IMR-90 (cell line): ENCODE results near the gene MLYCD. TPM values are rescaled to one million over a fixed set of nuclear protein-coding genes. Genes with fewer than 3 reads are reported as not detected.

Experiments
- ATAC-seq: fragments of 200-7000 bp; cut with Tn5 transposase; 2 replicates; pipeline ENCODE4 v1.9.1; 2020; ENCODE audit warnings: low read depth, mild to moderate bottlenecking, moderate library complexity
- BruUV-seq: library from RNA; stranded (reverse); fragments of 400-500 nt; replicated peaks from 2 replicates; lab custom pipeline; 2021; lab: Mats Ljungman, UMichigan
- CTCF ChIA-PET: fragments of 300-600 bp; formaldehyde crosslinking; extraction: SDS; loops from one replicate; lab custom pipeline; 2021; ENCODE audit warnings: antibody characterized with exemption; lab: Yijun Ruan, JAX
- POLR2A ChIA-PET: fragments of 300-600 bp; sonication (Branson Sonifier 250); formaldehyde crosslinking; loops from one replicate; lab custom pipeline; 2022; ENCODE audit warnings: antibody characterized with exemption; ENCODE audit not compliant: unreplicated experiment; lab: Charles Lee
- DNase-seq: peaks from one replicate; pipeline ENCODE4 v3.0.0; 2013
- H2AFZ ChIP-seq: replicated peaks from 2 replicates; pipeline ENCODE3; 2013; ENCODE audit warnings: low read length, mild to moderate bottlenecking; ENCODE audit not compliant: poor library complexity
- H2AK5ac ChIP-seq: 2 replicates; pipeline ENCODE4 v1.6.1; 2013; ENCODE audit warnings: low read depth, low read length, inconsistent platforms
- H2AK9ac ChIP-seq: replicated peaks from 2 replicates; pipeline ENCODE3; 2013; ENCODE audit warnings: mild to moderate bottlenecking, low read depth, low read length, moderate library complexity; ENCODE audit not compliant: poor library complexity
- H2BK120ac ChIP-seq: 2 replicates; pipeline ENCODE4 v1.6.1; 2013; ENCODE audit warnings: low read depth, low read length, inconsistent platforms
- H2BK15ac ChIP-seq: 3 replicates; pipeline ENCODE4 v1.6.1; 2013; ENCODE audit warnings: low read depth, low read length, inconsistent platforms
- H2BK20ac ChIP-seq: 2 replicates; pipeline ENCODE4 v1.6.1; 2013; ENCODE audit warnings: low read depth, mild to moderate bottlenecking, inconsistent platforms, low read length, moderate library complexity
- H2BK5ac ChIP-seq: 2 replicates; pipeline ENCODE4 v1.6.1; 2013; ENCODE audit warnings: mild to moderate bottlenecking, low read depth, low read length, inconsistent platforms; ENCODE audit not compliant: poor library complexity, severe bottlenecking
- H3K14ac ChIP-seq: replicated peaks from 2 replicates; pipeline ENCODE4 v1.6.1; 2013; ENCODE audit warnings: low read depth, low read length, inconsistent platforms
- H3K18ac ChIP-seq: 2 replicates; pipeline ENCODE4 v1.6.1; 2013; ENCODE audit warnings: low read depth, low read length, control low read depth
- H3K23ac ChIP-seq: 2 replicates; pipeline ENCODE4 v1.6.1; 2013; ENCODE audit warnings: low read depth, low read length, inconsistent platforms
- H3K27ac ChIP-seq: 2 replicates; pipeline ENCODE4 v1.5.1; 2013; ENCODE audit warnings: mild to moderate bottlenecking, control low read depth, low read length; ENCODE audit not compliant: insufficient read depth
- H3K27me3 ChIP-seq: 2 replicates; pipeline ENCODE4 v1.6.1; 2013; ENCODE audit warnings: low read length; ENCODE audit not compliant: control insufficient read depth, insufficient read depth
- H3K36me3 ChIP-seq: 2 replicates; pipeline ENCODE4 v1.6.1; 2013; ENCODE audit warnings: low read length, mixed read lengths; ENCODE audit not compliant: control insufficient read depth, insufficient read depth
- H3K4ac ChIP-seq: 2 replicates; pipeline ENCODE4 v1.6.1; 2013; ENCODE audit warnings: low read depth, low read length, inconsistent platforms
- H3K4me1 ChIP-seq: 2 replicates; pipeline ENCODE4 v1.6.1; 2013; ENCODE audit warnings: low read length, mixed read lengths; ENCODE audit not compliant: control insufficient read depth, insufficient read depth
- H3K4me2 ChIP-seq: 2 replicates; pipeline ENCODE4 v1.6.1; 2013; ENCODE audit warnings: low read depth, mild to moderate bottlenecking, control low read depth, low read length, moderate library complexity
- H3K4me3 ChIP-seq: 2 replicates; pipeline ENCODE4 v1.5.1; 2013; ENCODE audit warnings: low read depth, mild to moderate bottlenecking, control low read depth, low read length, moderate library complexity; ENCODE audit not compliant: insufficient read depth
- H3K56ac ChIP-seq: 2 replicates; pipeline ENCODE4 v1.6.1; 2013; ENCODE audit warnings: low read length, inconsistent platforms; ENCODE audit not compliant: insufficient read depth; ENCODE audit errors: extremely low read depth
- H3K79me1 ChIP-seq, 2 experiments: 2 replicates each; pipeline ENCODE4 v1.6.1; 2013; ENCODE audit warnings: low read length in 2 of 2, inconsistent platforms in 1 of 2, low read depth in 1 of 2
- H3K9ac ChIP-seq: 2 replicates; pipeline ENCODE4 v1.6.1; 2013; ENCODE audit warnings: low read depth, low read length, control low read depth
- H3K9me1 ChIP-seq: 2 replicates; pipeline ENCODE4 v1.6.1; 2013; ENCODE audit warnings: low read length, inconsistent platforms; ENCODE audit not compliant: insufficient read depth
- H3K9me3 ChIP-seq: 2 replicates; pipeline ENCODE4 v1.6.1; 2013; ENCODE audit warnings: low read length; ENCODE audit not compliant: control insufficient read depth, insufficient read depth
- H4K20me1 ChIP-seq: 2 replicates; pipeline ENCODE4 v1.6.1; 2013; ENCODE audit warnings: low read length, inconsistent platforms; ENCODE audit not compliant: insufficient read depth
- H4K5ac ChIP-seq: 2 replicates; pipeline ENCODE4 v1.6.1; 2013; ENCODE audit warnings: mild to moderate bottlenecking, low read depth, low read length, control low read depth
- H4K8ac ChIP-seq, 2 experiments: 2 replicates each; pipeline ENCODE4 v1.6.1; 2013; ENCODE audit warnings: low read depth in 2 of 2, low read length in 2 of 2, control low read depth in 1 of 2, inconsistent platforms in 1 of 2
- H4K91ac ChIP-seq: 2 replicates; pipeline ENCODE4 v1.6.1; 2013; ENCODE audit warnings: low read depth, low read length, inconsistent platforms; ENCODE audit not compliant: insufficient read depth
- BHLHE40 ChIP-seq: fragments of 150-350 bp; IDR thresholded peaks from 2 replicates; pipeline ENCODE4 v1.6.1; 2016; ENCODE audit warnings: mild to moderate bottlenecking, low read depth, low read length
- CEBPB ChIP-seq: IDR thresholded peaks from 2 replicates; pipeline ENCODE4 v1.6.1; 2012; ENCODE audit warnings: low read depth, low read length, improper control_type of control experiment
- CHD1 ChIP-seq: IDR thresholded peaks from 2 replicates; pipeline ENCODE4 v1.6.1; 2012; ENCODE audit warnings: low read depth, low read length, improper control_type of control experiment
- CTCF ChIP-seq: conservative IDR thresholded peaks from 2 replicates; pipeline ENCODE4 v1.5.1; 2012; ENCODE audit warnings: mild to moderate bottlenecking, low read depth, low read length, improper control_type of control experiment
- ELK1 ChIP-seq: fragments of 150-350 bp; IDR thresholded peaks from 2 replicates; pipeline ENCODE4 v1.6.1; 2016; ENCODE audit warnings: low read depth, mild to moderate bottlenecking, low read length, moderate library complexity, borderline replicate concordance
- FOS ChIP-seq: fragments of 150-350 bp; IDR thresholded peaks from 2 replicates; pipeline ENCODE4 v1.6.1; 2016; ENCODE audit warnings: low read depth, low read length
- MAFK ChIP-seq: IDR thresholded peaks from 2 replicates; pipeline ENCODE4 v1.6.1; 2012; ENCODE audit warnings: low read depth, low read length, improper control_type of control experiment
- MAZ ChIP-seq: IDR thresholded peaks from 2 replicates; pipeline ENCODE4 v1.6.1; 2012; ENCODE audit warnings: low read depth, mild to moderate bottlenecking, low read length, improper control_type of control experiment, moderate library complexity, borderline replicate concordance
- MXI1 ChIP-seq: IDR thresholded peaks from 2 replicates; pipeline ENCODE4 v1.6.1; 2012; ENCODE audit warnings: low read depth, mild to moderate bottlenecking, low read length, moderate library complexity, borderline replicate concordance
- NFE2L2 ChIP-seq: fragments of 150-350 bp; IDR thresholded peaks from 2 replicates; pipeline ENCODE4 v1.6.1; 2016; ENCODE audit warnings: low read depth, mild to moderate bottlenecking, low read length
- POLR2A ChIP-seq: IDR thresholded peaks from 2 replicates; pipeline ENCODE4 v1.6.1; 2012; ENCODE audit warnings: mild to moderate bottlenecking, low read depth, low read length
- RAD21 ChIP-seq: IDR thresholded peaks from 2 replicates; pipeline ENCODE4 v1.6.1; 2012; ENCODE audit warnings: low read length, improper control_type of control experiment
- RCOR1 ChIP-seq: IDR thresholded peaks from 2 replicates; pipeline ENCODE4 v1.6.1; 2012; ENCODE audit warnings: mild to moderate bottlenecking, low read length, improper control_type of control experiment; ENCODE audit not compliant: insufficient replicate concordance
- RFX5 ChIP-seq: IDR thresholded peaks from 2 replicates; pipeline ENCODE4 v1.8.0; 2012; ENCODE audit warnings: low read depth, mild to moderate bottlenecking, low read length, moderate library complexity
- SMC3 ChIP-seq: fragments of 150-350 bp; IDR thresholded peaks from 2 replicates; pipeline ENCODE4 v1.6.1; 2016; ENCODE audit warnings: low read depth, mild to moderate bottlenecking, antibody characterized with exemption, low read length, moderate library complexity
- USF2 ChIP-seq: fragments of 150-350 bp; IDR thresholded peaks from 2 replicates; pipeline ENCODE4 v1.6.1; 2017; ENCODE audit warnings: mild to moderate bottlenecking, antibody characterized with exemption, low read length, low read depth
- WGBS, 2 experiments: methylation state at CpG; one replicate each; pipeline versions ENCODE4 v1.1.5 to v1.1.7; 2013; ENCODE audit warnings: missing lambda C conversion rate in 2 of 2; ENCODE audit not compliant: insufficient read length in 1 of 2; ENCODE audit errors: extremely low coverage in 2 of 2; 5-methylcytosine and 5-hydroxymethylcytosine counted together
- dilution Hi-C: fragments of 300-500 bp; cut with HindIII; formaldehyde crosslinking; loops from one replicate; pipeline ENCODE4 v1.14.3; 2018; ENCODE audit warnings: low sequenced_read_pairs; ENCODE audit not compliant: unreplicated experiment
- in situ Hi-C: fragments of 300-500 bp; cut with MboI; formaldehyde crosslinking; loops from 3 replicates; pipeline ENCODE4 v1.14.3; 2019; ENCODE audit warnings: low sequenced_read_pairs, inconsistent platforms, mixed read lengths
- intact Hi-C: fragments of 100-400 bp; cut with micrococcal nuclease; formaldehyde crosslinking; loops from 2 replicates; pipeline ENCODE4 v1.10.0; 2022
- polyA plus RNA-seq, 3 experiments: library from polyadenylated mRNA; depleted of rRNA; stranded (reverse); fragments of >200 nt; gene quantifications; 2 replicates each; pipeline ENCODE4 v1.2.3, GENCODE V29; 2012; ENCODE audit warnings: low replicate concordance in 1 of 3
- total RNA-seq: library from RNA; depleted of rRNA; stranded (reverse); fragments of >200 nt; gene quantifications from 2 replicates; pipeline ENCODE4 v1.2.3, GENCODE V29; 2012

MLYCD gene
- total and polyA plus RNA-seq, 2 of the 4 experiments (the other 2 are of a cell fraction), result 1.9 to 2.7 TPM

GRCh38 chr16:83924686-83925085 is 25.8 kb downstream of the MLYCD start:
- H3K56ac ChIP-seq, result no peak overlapping the region
- 85% methylated on average over 9 of the region's 13 CpGs; no CpG with 5 or more reads in 1 of the 2 experiments for WGBS, 2 experiments
- intact Hi-C loops (no loop called here), dilution Hi-C loops (no loop called here), in situ Hi-C loops (no loop called here)
- peaks cover 4% of the 10 kb centered on the region for H3K36me3 ChIP-seq
- H2BK20ac ChIP-seq, result no peak overlapping the region
- H3K14ac ChIP-seq, result no peak overlapping the region
- no peak overlapping the region for H2BK5ac ChIP-seq
- H3K4ac ChIP-seq, result no peak overlapping the region
- no peak overlapping the region for H2AFZ ChIP-seq
- no peak for DNase-seq
- no peak overlapping the region for H2AK9ac ChIP-seq
- peaks cover 5% of the 10 kb centered on the region for H3K4me1 ChIP-seq
- H2AK5ac ChIP-seq, result no peak overlapping the region
- no peak overlapping the region for H2BK120ac ChIP-seq
- H4K5ac ChIP-seq, result no peak overlapping the region
- H3K9me1 ChIP-seq, result peaks cover 2% of the 10 kb centered on the region; the same call in 1 of the 2 replicates
- TF ChIP-seq RCOR1 (no peak), FOS (no peak), RAD21 (no peak), BHLHE40 (no peak), MXI1 (no peak), USF2 (no peak), MAZ (no peak), NFE2L2 (no peak), ELK1 (no peak), POLR2A (no peak), CHD1 (no peak), MAFK (no peak), CEBPB (no peak), SMC3 (no peak), RFX5 (no peak), CTCF (no peak)
- ATAC-seq, result no peak
- H3K79me1 ChIP-seq, result no peaks in the 10 kb centered on the region
- BruUV-seq, result no TSS peak
- H3K27ac ChIP-seq, result no peak overlapping the region
- POLR2A ChIA-PET, result no interaction called here
- 0 out of 2 replicates have a peak, but pooled peaks cover 2% of the 10 kb centered on the region for H4K20me1 ChIP-seq
- H3K9ac ChIP-seq, result no peak overlapping the region
- no peak overlapping the region for H3K4me2 ChIP-seq
- H3K4me3 ChIP-seq, result no peak overlapping the region
- CTCF ChIA-PET, result no interaction called here
- H4K91ac ChIP-seq, result no peak overlapping the region
- no peak overlapping the region for H2BK15ac ChIP-seq
- H4K8ac ChIP-seq, result no peak overlapping the region
- H3K18ac ChIP-seq, result no peak overlapping the region
- H3K9me3 ChIP-seq, result no peaks in the 10 kb centered on the region
- no peaks in the 10 kb centered on the region for H3K27me3 ChIP-seq
- H3K23ac ChIP-seq, result no peak overlapping the region
